ENCODE results near the gene FARP2.
"Not testable (repeated sequence)": the region's sequence is repeated elsewhere in the genome, so short reads cannot be mapped to it uniquely, and the experiment has no call there.

Gene FARP2

DNA sequence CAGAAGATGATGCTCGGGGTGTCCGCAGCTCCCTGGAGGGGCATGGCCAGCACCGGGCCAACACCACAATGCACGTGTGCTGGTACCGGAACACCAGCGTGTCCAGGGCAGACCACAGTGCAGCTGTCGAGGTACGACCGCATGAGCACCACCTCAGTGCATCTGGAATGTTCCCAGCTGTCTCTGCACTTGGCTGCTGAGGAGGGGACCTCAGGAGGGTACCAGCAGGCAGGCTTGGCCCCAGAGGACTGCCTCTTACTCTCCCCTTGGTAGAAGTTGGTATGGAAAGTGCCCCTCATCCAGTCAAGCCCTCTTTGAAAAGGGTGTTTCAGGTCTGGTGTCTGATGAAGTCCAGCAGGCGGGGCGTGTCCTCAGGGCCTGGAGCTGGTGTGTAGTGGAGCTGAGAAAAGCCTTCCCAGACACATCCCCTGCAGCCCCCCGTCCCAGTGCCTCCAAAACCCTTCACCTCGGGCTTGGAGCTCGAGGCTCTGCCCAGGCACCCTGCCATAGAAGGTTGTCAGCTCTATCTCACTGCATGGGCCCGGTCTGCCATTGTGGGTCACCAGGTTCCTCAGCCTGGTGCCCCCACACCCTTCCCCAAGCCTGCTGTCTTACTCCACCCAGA is 135.6 kb downstream of the FARP2 start:
- no peak for DNase-seq

DNA sequence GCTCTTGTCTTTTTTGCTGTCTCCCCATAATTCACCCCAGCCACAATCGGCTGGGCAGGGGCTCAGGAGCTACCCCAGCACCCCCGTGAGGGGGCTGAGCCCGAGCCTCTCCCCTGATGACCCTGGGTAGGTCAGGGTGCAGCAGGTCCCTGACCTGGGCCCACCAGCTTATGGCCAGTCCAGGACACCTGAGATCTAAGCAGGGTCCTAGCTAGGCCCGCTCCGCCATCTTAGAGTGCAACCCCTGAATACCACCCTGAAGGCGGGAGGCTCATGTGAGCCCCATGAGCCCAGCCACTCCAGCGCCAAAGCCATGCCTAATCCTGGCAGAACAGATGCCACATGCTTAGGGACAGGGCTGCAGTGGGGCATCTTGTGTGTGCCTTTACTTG is 136.1 kb downstream of the FARP2 start:
- no peak for DNase-seq

DNA sequence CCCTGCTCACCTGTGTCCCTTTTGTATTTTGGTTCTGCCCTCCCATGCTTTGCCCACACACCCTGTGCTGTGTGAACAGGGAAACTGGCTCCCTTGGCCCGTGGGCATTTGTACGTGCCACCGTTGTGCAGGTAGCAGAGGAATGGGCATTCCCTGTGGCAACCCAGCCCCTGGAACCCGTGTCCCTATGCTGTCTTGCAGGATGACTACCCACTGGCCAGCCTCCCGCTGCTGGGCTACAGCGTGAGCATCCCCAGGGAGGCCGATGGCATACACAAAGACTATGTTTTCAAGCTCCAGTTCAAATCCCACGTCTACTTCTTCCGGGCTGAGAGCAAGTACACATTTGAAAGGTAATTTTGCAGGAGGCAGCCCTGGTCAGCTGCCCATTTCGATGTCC is 137.0 kb downstream of the FARP2 start:
- no peak for DNase-seq

DNA sequence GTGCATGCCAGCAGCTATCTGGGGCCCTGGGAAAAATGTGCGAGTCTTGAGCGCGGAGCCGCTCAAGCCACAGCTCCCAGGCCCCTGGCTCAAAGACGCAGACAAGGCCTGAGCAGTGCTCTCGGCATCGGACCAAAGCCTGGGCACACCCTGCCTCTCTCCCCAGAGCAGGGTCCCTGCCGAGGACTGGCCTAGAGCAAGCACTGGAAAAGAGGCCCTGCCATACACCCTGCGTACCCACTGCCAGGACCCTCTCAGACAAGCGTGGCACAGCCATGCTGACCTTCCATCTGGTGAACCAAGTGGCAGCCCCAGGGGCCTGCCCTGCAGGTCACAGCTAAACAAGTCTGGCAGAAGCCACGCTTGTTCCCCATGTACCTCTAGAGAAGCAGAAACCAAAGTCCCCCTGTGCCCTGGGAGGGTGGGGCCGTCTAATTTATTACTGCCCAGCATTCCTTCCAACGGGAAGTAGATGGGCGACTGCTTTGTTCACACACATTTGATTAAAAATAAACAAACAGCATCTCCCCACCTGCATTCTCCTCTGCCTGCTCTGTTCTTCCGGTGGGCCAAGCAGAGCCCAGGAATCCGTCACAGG is 138.3 kb downstream of the FARP2 start:
- DNase-seq, result no peak

DNA sequence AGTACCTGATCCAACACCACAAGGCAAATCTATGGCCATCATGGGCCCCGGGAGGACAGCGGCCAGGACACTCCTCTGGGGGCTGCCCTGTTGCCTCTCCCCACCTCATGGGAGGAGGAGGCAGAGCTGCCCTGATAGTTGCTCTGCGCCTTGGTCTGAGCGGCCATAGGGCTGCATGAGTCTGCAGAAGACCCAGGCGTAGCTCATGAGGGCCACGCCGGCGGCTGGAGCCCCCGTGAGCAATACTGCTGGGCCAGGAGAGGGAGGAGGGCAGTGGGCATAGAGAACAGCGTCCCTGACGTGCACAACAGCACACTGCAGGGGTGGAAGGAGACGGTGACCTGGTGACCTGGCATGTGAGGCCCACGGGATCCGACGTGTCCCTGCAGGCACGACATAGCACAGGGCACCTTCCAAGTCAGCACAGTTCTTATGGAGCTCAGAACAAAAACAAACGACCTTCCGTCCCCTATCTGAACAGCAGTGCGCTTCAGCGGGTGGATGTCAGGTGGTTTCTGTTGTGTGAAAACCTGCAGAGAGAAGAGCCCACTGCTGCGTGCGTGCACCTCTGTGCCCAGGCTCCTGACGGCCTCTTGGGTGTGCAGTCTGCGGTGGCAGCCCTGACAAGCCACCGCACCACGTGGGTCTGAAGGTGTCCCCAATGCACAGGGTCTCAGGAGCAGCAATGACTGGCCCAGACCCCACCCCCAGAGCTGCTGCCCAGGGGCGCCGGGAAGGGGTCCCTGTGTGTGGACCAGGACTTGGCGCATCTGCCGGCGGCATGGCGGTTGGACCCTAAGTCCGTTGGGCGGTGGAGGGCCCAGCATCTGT is 139.3 kb downstream of the FARP2 start:
- no peak for DNase-seq

DNA sequence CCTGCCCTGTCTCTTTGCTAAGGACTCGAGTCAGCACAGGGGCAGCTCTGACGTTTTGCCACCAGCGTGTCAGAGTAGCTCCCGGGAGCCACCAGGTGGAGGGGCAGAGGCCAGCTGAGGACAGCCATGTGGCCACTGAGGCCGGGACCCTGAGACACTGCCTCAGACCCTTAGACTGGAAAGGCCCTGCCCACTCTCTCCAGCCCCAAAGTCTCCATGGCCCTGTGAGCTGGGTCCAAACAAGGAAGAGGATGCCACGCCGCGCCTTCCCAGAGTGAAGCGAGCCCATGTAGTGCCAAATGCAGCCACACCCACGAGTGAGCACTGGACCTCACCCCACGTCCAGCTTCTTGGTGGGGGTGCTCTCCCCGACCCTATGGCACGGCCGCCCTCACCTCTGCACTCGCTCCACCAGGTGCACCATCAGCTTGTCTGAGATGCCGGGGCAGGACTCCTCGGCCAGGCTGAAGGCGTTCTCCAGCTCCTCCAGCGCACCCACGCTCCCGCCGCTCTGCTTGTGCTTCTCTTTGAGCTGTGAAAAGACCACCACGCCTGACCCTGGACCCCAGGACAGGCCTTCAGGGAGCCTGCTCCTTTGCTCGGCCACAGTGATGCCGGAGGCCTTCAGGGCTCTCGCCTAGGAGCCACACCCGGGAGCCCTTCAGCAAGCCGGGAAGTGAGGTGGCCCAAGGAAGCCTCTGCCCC is 140.1 kb downstream of the FARP2 start:
- DNase-seq, result no peak

DNA sequence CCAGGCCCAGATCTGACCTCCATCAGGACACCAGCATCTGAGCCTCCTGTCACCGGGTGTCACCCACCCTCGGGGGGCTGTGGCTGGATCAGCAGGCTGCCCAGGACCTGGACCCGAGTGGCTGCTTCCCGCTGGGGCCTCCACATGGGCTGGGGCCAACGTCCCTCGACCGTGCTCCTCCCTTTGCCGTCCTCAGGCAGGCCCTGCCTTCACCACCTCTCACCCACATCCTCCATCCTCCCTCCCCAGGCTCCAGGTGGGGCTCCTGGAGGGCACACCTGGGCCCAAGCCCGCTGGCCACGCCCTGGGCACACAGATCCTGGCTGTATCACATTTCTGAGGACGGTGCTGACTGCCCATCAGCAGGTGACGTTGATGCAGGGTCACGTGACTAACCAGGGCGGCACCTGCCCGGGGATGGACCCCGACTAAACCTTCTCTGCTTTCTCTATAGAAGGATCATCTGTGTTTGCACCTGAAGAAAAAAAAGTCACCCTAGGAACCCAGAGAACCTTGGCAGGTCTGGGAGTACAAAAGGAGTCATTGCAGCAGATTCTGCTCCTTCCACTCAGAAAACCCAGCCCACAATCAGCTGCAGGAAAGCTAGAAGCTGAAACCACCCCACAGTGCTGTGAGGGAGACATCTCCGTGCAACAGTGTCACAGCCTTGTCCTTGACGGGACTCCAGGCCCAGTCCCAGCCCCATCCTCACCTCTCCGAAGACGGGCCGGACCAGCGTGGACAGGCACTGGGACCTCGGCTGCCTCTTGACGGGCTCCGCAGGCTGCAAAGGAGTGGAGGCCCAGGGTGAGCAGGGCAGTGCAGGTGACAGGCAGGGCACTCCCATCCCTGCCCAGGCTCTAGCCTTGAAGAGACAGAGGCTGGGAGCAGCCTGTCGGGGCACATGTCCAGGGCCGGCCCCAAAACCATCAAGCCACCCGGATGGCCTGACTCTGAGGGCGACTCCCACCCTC is 141.1 kb downstream of the FARP2 start:
- no peak for DNase-seq

DNA sequence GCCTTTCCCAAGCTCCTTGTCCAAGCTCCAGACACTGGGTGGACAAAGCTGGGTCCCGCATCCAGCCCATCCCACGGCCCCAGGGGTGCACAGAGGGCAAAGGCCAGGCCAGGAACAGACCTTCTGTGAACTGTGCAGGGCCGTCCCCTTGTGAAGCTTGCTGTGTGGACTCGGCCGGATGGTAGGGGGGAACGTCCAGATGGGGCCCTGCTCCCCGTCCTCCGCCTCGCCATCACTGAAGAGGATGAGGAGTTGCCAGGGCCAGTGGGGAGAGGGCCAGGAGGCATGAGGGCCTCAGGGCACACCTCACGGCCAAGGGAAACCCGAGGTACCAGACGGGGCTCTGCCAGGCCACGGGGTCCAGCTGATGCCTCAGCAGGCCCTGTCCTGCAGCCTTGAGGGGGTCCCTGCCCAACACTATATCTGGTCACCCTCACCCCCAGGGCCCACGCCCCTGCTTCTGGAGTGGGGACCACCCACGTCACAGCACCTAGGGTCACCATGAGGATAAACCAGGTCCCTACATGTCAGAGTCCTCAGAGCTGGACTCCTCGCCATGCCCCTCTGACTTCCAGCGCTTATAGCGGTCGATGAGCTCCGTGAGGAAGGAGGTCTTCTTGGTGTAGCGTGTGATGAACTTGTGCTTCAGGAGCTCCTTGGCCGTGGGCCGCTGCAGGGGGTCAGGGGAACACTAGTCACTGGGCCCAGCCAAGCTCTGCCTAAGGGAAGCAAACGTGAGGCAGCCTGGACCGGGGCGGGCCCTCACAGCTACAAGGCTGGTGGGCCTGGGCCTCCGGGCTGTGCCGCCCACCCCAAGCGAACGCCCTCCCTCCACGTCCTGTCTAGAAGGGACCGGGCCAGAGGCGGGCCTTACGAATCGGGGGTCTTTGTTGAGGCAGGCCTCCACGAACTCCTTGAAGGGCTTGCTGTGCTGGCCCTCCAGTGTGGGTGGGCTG is 142.3 kb downstream of the FARP2 start:
- DNase-seq, result no peak

DNA sequence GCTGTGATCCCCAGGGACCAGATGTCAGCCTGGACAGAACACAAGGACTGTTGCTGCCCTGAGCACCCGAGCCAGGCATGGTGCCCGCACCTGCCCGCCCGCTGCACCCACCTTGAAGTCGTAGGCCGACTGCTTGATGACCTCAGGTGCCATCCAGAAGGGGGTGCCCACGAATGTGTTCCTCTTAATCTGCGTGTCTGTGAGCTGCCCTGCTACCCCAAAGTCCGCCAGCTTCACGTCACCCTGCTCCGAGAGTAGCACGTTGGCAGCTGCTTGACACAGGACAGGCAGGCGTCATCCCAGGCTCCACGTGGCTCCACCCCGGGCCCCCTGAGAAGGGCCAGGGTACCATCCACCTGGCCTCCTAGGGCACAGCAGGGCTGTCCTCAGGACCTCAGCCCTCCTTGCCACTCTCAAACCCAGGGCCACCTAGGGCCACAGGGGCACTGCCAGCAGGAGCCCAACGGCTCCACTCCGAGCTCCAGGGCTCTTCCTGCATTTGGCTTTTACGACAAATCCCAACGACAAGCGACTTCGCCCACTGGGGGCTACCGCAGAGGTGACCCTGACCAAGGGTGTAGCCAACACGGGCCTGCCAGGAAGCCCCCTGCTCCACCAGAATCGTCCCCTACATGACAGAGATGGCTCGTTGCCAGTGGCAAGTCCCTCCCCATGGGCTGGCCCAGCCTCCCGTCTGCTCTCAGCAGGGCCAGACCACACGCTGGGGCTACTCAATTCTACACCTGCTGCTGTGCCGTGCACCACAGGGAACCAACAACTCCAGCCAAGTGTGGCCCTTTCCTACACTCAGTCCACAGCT is 143.3 kb downstream of the FARP2 start:
- peak; percentile 74 for DNase-seq

DNA sequence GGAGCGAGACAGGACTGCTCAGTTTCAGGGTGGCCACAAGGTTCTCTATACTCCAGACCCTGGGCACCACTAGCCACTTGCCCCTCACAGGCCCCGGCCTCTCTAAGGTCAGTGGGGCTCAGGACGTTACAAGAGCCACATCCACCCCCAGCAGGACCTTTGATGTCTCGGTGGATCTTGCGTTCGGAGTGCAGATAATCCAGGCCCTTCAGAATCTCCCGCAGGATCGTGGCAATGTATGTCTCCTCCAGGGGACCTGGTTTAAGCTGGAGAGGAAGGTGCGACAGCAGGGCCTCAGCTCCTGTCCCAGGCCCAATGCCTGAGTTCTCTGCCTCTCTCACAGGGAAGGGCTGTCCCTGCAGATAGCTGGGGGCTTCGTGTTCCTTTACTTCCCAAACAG is 143.9 kb downstream of the FARP2 start:
- no peak for DNase-seq

DNA sequence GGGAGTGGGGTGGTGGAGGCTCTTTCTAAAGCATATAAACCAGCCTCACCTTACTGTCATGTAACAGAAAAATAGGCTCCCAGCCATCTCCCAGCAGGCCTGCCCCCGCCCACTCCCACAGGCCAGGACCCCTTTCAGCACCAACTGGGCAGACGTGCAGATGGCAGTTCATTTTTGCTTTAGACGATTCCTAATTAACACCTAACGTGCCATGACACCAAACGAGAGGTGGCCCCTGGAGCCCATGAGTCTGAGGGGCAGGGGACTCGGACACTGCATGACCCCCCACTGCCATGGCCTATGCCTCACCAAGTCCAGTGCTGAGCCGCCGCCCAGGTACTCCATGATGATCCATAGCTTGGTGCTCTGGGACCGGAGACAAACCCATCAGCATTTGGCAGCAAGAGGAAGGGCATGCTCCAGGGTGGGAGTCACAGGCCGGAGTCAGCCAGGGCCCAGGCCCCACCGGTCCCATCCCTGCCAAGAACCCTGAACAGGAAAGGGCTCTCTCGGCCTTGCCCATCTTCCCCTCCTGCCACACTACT is 144.4 kb downstream of the FARP2 start:
- no peak for DNase-seq

DNA sequence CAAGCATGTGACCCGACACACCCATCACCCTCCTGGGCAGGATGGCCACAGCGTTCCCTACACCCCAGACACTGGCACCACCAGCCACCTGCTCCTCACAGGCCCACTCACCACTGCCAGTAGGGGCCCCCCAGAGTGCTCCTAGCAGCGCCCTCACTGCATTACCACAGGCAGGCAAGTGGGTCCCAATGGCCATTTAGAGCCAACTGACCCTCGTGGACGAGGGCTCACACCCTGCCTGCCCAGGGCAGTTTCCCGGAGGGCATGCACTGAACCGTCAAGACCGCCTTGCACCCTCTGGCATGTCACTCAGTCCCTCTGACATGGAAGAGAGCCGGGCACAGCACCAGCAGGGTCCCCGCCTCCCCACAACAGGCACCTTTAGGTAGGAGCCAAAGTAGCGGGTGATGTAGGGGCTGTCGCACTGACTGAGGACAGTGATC is 145.0 kb downstream of the FARP2 start:
- DNase-seq, result no peak

DNA sequence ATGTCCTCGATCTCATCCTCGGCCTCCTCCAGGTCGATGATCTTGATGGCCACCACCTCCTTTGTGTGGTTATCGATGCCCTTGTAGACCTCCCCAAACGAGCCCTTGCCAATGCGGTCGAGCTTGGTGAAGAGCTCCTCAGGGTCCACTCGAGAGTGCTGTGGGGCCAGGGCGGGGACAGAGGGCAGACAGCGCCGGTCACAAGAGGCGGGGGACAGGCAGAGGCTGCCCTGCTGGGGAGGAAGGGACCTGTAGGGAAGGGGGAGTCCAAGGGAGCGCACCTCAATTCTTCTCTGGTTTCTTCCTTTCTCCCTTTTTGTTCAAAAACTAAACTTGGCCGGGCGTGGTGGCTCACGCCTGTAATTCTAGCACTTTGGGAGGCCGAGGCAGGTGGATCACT is 145.5 kb downstream of the FARP2 start:
- no peak for DNase-seq

DNA sequence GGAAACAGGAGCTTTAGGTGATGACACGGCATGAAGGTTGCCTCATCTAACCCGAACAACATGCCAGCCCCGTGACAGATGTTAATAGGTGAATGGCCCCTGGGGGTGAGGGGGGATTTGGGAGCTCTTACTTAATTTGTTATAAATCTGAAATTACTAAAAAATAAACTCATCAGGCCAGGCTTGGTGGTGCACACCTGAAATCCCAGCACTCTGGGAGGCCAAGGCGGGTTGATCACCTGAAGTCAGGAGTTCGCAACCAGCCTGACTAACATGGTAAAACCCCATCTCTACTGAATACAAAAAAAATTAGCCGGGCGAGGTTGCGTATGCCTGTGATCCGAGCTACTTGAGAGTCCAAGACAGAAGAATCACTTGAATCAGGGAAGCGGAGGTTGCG is 146.2 kb downstream of the FARP2 start:
- DNase-seq, result no peak

DNA sequence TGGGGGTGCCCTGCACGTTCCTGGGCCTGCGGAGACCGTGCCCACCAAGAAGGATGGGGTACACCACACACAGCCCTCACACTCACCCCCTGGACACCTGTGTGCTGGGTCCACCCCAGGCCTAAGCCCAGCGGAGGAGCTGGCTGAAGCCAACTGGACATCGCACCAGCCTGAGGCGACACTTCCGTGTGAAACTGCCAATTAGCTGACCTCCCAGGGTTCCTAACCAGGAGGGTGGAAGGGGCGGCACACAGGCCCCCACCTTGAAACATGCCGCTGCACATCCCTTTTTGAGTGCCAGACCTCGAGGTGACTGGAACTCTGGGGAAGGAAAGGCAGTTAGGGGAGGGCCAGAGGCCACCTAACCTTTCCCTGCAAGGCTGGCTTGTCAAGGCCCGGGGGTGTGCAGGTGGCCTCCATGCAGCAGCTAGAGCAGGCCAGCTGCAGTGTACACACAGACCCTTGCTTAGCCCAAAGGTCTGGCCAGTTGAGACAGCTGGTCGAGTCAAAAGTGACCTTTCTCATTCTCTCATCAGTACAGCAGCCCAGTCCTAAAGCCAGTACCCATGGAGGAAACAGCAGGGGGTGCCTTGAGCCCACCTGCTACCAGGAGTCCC is 147.8 kb downstream of the FARP2 start:
- DNase-seq, result no peak

DNA sequence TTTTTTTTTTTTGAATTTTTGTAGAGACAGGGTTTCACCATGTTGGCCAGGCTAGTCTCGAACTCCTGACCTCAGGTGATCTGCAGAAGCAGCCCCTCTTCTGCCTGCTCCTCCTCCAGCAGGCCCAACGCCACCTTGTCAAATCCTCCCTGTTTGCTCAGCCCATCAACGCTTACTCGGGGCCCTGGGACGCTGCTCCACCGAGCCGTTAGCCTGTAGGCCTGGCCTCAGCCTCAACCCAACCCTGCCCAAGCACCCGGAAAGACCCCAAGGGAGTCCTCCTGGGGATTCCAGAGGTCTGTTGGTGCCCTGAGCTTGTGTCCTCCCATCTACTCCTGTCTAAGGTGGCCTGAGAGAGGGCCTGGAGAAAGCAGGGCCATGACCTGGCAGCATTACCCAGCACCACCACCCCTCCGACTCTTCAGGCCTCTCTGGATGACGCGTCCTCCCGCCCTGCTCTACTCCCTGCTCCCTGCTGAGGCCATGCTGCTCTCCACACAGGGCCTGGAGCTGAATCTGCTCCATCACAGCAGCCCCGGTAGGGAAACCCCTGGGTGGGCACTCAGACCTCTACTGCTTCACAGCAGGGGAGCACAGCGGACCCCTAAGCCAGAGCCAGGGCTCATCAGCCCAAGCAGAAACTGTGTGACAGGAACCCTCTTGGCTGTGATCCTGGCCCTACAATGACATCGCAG is 149.1 kb downstream of the FARP2 start:
- DNase-seq, result no peak

DNA sequence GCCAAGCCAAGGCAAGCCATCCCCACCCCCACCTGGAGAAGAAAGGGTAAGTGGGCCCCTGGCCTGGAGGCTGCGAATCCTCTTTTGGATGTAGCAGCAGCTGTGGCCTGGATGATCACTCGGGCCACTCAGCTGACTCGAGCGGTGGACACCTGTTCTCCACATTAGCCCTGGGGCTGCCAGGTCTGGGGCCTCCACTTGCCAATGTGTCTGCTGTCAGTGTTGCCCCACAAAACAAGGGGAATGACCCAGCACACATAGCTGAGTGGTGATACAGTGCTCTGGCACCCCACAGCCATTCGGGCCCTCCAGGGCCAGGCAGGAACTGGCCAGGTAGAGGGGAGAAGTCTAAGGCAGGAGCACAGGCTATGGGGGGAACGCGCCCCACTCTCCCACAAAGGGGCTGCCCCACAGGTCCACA is 149.7 kb downstream of the FARP2 start:
- DNase-seq, result no peak

DNA sequence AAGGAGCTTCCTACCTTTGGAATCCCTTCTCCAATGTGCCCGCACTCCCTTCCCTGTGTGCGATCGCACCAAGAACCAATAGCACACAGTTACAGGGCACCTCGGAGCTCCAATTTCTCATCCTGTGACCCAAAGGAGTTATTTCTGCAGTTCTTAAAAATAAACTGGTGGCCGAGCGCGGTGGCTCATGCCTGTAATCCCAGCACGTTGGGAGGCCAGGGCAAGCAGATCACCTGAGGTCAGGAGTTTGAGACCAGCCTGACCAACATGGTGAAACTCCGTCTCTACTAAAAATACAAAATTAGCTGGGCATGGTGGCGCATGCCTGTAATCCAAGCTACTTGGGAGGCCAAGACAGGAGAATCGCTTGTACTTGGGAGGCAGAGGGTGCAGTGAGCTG is 150.2 kb downstream of the FARP2 start:
- not testable (repeated sequence) for DNase-seq
